ENCODE results near the gene KCTD17.

- TF ChIP-seq CTCF (IDR thresholded peaks at IDR 0.05; ENCODE audit: low read length) = no peak
- no peak for TF ChIP-seq EZH2 (IDR thresholded peaks at IDR 0.05; ENCODE audit: borderline replicate concordance, low read length)
Observed at GRCh38 chr22:37097346-37097745, 45.8 kb downstream of the KCTD17 start.
